Aorta (tissue), 5 donors: ENCODE data around the gene PPM1H. TPM values are rescaled to one million over a fixed set of nuclear protein-coding genes. Genes with fewer than 3 reads are reported as not detected.

Source experiments
- ATAC-seq: fragments of 200-7000 bp; cut with Tn5 transposase; one replicate; pipeline ENCODE4 v1.9.1; 2022; ENCODE audit warnings: moderate library complexity; ENCODE audit not compliant: low FRiP score
- DNase-seq, 2 donors: peaks; one replicate each; pipeline ENCODE4 v3.0.0-alpha.2; 2020
- H3K27ac ChIP-seq, 2 donors: one replicate each; pipeline ENCODE4 v1.5.1; 2013; ENCODE audit warnings: low read length in 2 of 2, mild to moderate bottlenecking in 2 of 2, moderate library complexity in 2 of 2, control low read depth in 1 of 2, inconsistent platforms in 1 of 2, low read depth in 1 of 2
- H3K27me3 ChIP-seq, 2 donors: one replicate each; pipeline ENCODE4 v1.6.1; 2013; ENCODE audit warnings: control low read depth in 1 of 2, low read length in 1 of 2, mild to moderate bottlenecking in 1 of 2, moderate library complexity in 1 of 2; ENCODE audit not compliant: insufficient read depth in 2 of 2, control insufficient read depth in 1 of 2
- H3K36me3 ChIP-seq, 2 donors: one replicate each; pipeline ENCODE4 v1.6.1; 2013; ENCODE audit warnings: control low read depth in 1 of 2, low read length in 1 of 2, mild to moderate bottlenecking in 1 of 2; ENCODE audit not compliant: insufficient read depth in 2 of 2, control insufficient read depth in 1 of 2
- H3K4me1 ChIP-seq, 2 donors: one replicate each; pipeline ENCODE4 v1.6.1; 2013; ENCODE audit warnings: low read length in 2 of 2, control low read depth in 1 of 2, mild to moderate bottlenecking in 1 of 2, moderate library complexity in 1 of 2; ENCODE audit not compliant: insufficient read depth in 2 of 2, control insufficient read depth in 1 of 2
- H3K4me3 ChIP-seq, 2 donors: one replicate each; pipeline ENCODE4 v1.5.1; 2013; ENCODE audit warnings: low read length in 2 of 2, control low read depth in 1 of 2, mild to moderate bottlenecking in 1 of 2
- H3K9me3 ChIP-seq: one replicate; pipeline ENCODE4 v1.6.1; 2013; ENCODE audit warnings: mild to moderate bottlenecking, low read length; ENCODE audit not compliant: control insufficient read depth
- WGBS, 2 donors: extraction: QIAGEN DNeasy Blood & Tissue Kit; methylation state at CpG; one replicate each; pipeline ENCODE4 v1.1.7; 2013; 5-methylcytosine and 5-hydroxymethylcytosine counted together
- intact Hi-C, 2 donors: fragments of 100-400 bp; cut with DNase I; formaldehyde crosslinking; loops; one replicate each; pipeline versions ENCODE4 v1.14.2 to v1.15.0; 2022
- polyA plus RNA-seq, 2 donors: library from polyadenylated mRNA; stranded (reverse); fragments of 200-250 nt; gene quantifications; one replicate each; pipeline ENCODE4 v1.2.3, GENCODE V29; 2013
- total RNA-seq, 2 donors: library from RNA; stranded (reverse); fragmentation: NEBNext Ultra II Directional; extraction: Animal tissue kit (Norgen Biotek cat#: 25700); gene quantifications; one replicate each; pipeline ENCODE4 v1.2.1, GENCODE V29; 2021
- donor health status: healthy with polysubstance abuse.
- donor health status: Bipolar disorder and iron deficiency.
- donor health status: DM: no; HTN: no; CAD: no.
- donor health status: DM: no; HTN: no; CAD: no.
- donor health status: DM: yes; HTN: yes; CAD: no.

PPM1H gene
- total and polyA plus RNA-seq, 4 donors, result 1.3 to 9.3 (median 3.7) TPM

DNA sequence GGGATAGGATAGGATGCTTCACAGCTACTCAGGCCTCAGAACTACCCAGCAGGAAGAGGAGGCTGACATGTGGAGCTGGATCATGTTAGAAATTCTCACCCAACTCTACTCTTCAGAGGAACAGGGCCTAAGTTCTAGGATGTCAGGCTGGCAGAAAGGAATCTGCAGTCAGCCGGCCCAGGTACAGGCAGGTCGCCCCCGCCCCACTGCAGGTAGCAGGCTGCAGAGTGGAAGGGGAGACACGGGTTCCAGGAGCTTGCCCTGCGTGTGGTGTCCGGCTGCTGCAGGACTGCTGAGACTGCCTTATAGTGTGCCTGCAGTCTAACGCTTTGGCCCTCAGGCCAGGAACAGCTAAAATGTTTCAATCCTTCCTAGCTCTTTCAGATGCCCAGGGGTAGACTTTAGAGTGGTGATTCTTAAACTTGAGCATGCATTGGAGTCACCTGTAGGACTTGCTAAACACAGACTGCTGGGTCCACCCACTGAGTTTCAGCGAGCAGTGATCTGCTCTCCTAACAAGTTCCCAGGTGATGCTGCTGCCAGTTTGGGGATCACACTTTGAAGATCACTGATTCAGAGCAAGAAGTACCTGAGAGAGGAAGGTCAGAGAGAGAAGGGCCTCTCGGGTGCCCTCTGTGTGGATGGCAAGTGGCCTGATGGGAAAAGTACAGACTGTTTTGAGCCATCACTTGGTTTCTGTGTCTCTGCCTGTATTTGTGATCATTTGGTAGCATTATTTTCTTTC lies 153.6 kb downstream of the PPM1H start:
- Histone ChIP-seq H3K27me3 (no peaks in the 10 kb centered on the region), H3K36me3 (no peaks in the 10 kb centered on the region), H3K4me3 (no peak overlapping the region), H3K27ac (no peak overlapping the region), H3K4me1 (no peaks in the 10 kb centered on the region), H3K9me3 (no peaks in the 10 kb centered on the region)
- intact Hi-C loops, result no loop called here
- DNase-seq, result no peak
- ATAC-seq, result no peak
- WGBS, 2 donors, result 95 to 96% methylated on average over 9 of the region's 9 CpGs

DNA sequence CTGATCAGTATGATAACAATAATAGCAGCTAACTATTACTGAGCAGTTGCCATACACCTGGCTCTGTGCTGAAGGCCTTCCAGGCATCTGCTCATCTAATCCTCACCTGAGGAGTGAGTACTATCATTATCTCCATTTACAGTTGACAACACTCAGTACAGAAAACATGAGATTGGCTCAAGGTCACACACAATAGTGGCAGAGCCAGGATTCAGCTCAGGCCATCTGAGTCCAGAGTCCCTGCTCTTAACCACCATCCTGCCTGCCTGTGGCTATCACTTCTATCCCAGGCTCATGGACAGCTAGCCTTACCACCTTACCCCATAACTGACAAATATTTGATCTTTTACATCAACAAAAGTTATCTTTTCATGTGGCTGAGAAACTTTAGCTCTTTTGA lies 155.5 kb downstream of the PPM1H start:
- DNase-seq, result no peak
- intact Hi-C loops, result loop anchor here in 1 of 2 donors (5.0 kb wide), 1 partner anchor 37 kb away; no protein-coding TSS in a partner anchor

DNA sequence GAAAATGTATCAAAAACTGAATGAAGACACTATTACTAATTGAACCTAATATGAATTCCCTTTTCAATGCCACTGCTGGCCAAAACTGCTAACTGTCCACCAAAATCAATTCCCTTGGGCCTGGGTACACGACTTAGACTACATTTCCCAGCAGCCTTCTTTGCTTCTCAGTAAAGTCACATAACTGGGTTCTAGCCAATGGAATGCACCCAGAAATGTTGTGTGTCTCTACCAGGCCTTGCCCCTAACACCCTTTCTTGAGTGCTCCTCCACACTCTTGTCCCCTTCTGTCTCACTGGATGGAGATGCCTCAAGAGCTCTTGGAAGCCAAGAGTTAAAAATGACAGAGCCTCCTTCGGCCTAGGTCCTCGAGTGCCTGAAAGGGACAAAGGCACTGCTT lies 156.8 kb downstream of the PPM1H start:
- ATAC-seq, result no peak
- Histone ChIP-seq H3K27ac (no peak overlapping the region), H3K36me3 (no peaks in the 10 kb centered on the region), H3K4me1 (no peaks in the 10 kb centered on the region), H3K9me3 (no peaks in the 10 kb centered on the region), H3K27me3 (no peaks in the 10 kb centered on the region), H3K4me3 (no peak overlapping the region)
- 94 to 98% methylated on average over 3 of the region's 3 CpGs for WGBS, 2 donors
- DNase-seq, result no peak
- intact Hi-C loops, result loop anchor here in 1 of 2 donors (5.0 kb wide), 1 partner anchor 36 kb away; no protein-coding TSS in a partner anchor

More for the DNA sequence above, 155.5 kb downstream of the PPM1H start:
- no peaks in the 10 kb centered on the region for H3K4me1 ChIP-seq
- H3K27ac ChIP-seq, result no peak overlapping the region
- H3K36me3 ChIP-seq, result no peaks in the 10 kb centered on the region
- H3K9me3 ChIP-seq, result no peaks in the 10 kb centered on the region
- H3K27me3 ChIP-seq, result no peaks in the 10 kb centered on the region
- no peak overlapping the region for H3K4me3 ChIP-seq
- no peak for ATAC-seq

GRCh38 chr12:62776997-62777396 lies 158.0 kb downstream of the PPM1H start:
- Histone ChIP-seq H3K27ac (no peak overlapping the region), H3K4me3 (no peak overlapping the region), H3K27me3 (no peaks in the 10 kb centered on the region), H3K9me3 (no peaks in the 10 kb centered on the region), H3K4me1 (no peaks in the 10 kb centered on the region), H3K36me3 (no peaks in the 10 kb centered on the region)
- ATAC-seq (no peak), DNase-seq (no peak)
- WGBS, 2 donors, result 88 to 93% methylated on average over 2 of the region's 2 CpGs
- intact Hi-C loops, result loop anchor here in 1 of 2 donors (5.0 kb wide), 1 partner anchor 35 kb away; no protein-coding TSS in a partner anchor

- ATAC-seq (no peak), DNase-seq (no peak)
- Histone ChIP-seq H3K36me3 (no peaks in the 10 kb centered on the region), H3K4me3 (no peak overlapping the region), H3K9me3 (no peaks in the 10 kb centered on the region), H3K27ac (no peak overlapping the region), H3K27me3 (no peaks in the 10 kb centered on the region), H3K4me1 (no peaks in the 10 kb centered on the region)
- intact Hi-C loops, result loop anchor here in 1 of 2 donors (5.0 kb wide), 1 partner anchor 34 kb away; no protein-coding TSS in a partner anchor
Measured at GRCh38 chr12:62776575-62776974, 158.4 kb downstream of the PPM1H start.

DNA sequence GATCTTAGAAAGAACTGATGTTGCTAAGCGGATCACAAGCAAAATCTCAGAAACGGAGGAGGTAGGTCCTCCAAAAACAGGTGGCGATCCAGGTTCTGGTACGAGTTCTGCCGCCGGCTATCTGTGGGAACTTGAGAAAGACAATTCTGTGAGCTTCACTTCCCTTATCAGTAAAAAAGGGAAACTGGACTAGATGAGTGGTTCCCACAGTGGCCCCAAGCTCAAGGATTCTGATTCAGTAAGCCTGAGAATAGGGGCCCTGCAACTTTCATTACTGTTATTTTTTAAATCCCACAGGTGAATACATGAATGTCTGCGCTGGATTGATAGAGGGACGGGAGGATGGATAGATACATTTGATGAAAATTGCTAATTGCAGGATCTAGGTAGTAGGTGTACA lies 160.2 kb downstream of the PPM1H start:
- Histone ChIP-seq H3K27ac (no peak overlapping the region), H3K27me3 (no peaks in the 10 kb centered on the region), H3K4me3 (no peak overlapping the region), H3K9me3 (no peaks in the 10 kb centered on the region), H3K36me3 (no peaks in the 10 kb centered on the region), H3K4me1 (no peaks in the 10 kb centered on the region)
- DNase-seq, result no peak
- no peak for ATAC-seq
- 96 to 97% methylated on average over 8 of the region's 8 CpGs for WGBS, 2 donors
- intact Hi-C loops, result loop anchor here in 1 of 2 donors (5.0 kb wide), 1 partner anchor 32 kb away; no protein-coding TSS in a partner anchor

- WGBS, 2 donors, result 93% methylated on average over 4 of the region's 4 CpGs
- no peak overlapping the region for H3K4me3 ChIP-seq
- no peak for DNase-seq
- H3K4me1 ChIP-seq, result no peaks in the 10 kb centered on the region
- ATAC-seq, result no peak
- intact Hi-C loops, result no loop called here
- H3K36me3 ChIP-seq, result no peaks in the 10 kb centered on the region
- no peak overlapping the region for H3K27ac ChIP-seq
- no peaks in the 10 kb centered on the region for H3K27me3 ChIP-seq
- H3K9me3 ChIP-seq, result no peaks in the 10 kb centered on the region
Measured at GRCh38 chr12:62772416-62772955, 162.5 kb downstream of the PPM1H start.

DNA sequence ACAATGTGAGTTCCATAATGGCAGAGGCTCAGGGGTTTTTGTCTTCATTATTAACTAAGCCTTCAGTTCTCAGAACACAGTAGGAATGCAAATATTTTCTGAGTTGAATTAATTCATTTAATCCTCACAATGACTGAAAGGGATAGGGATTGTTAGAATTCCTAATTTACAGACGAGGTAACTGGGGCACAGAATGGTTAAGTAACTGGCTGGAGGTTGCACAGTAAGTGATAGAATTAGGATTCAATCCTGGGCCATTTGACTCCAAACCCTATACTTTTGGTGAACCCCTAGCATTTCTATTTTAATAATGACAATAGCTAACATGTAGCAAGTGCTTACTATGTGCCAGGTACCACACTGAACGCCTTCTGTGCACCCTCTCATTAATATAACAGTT lies 163.1 kb downstream of the PPM1H start:
- Histone ChIP-seq H3K36me3 (no peaks in the 10 kb centered on the region), H3K4me1 (no peaks in the 10 kb centered on the region), H3K4me3 (no peak overlapping the region), H3K9me3 (no peaks in the 10 kb centered on the region), H3K27ac (no peak overlapping the region), H3K27me3 (no peaks in the 10 kb centered on the region)
- DNase-seq (no peak), ATAC-seq (no peak)
- intact Hi-C loops, result no loop called here
- 93 to 98% methylated on average over 2 of the region's 2 CpGs for WGBS, 2 donors

GRCh38 chr12:62770381-62770780 lies 164.6 kb downstream of the PPM1H start:
- H3K4me1 ChIP-seq, result no peaks in the 10 kb centered on the region
- H3K4me3 ChIP-seq, result no peak overlapping the region
- no peaks in the 10 kb centered on the region for H3K36me3 ChIP-seq
- intact Hi-C loops, result no loop called here
- no peaks in the 10 kb centered on the region for H3K9me3 ChIP-seq
- H3K27ac ChIP-seq, result no peak overlapping the region
- WGBS, 2 donors, result 93% methylated on average over 2 of the region's 2 CpGs
- ATAC-seq (no peak), DNase-seq (no peak)
- H3K27me3 ChIP-seq, result no peaks in the 10 kb centered on the region
